Fibroblast of pulmonary artery (primary cell): ENCODE results near the gene SLC5A2.
A peak's percentile ranks its signal among the peaks of the same experiment; 100 is the strongest.
"Not testable (repeated sequence)": the region's sequence is repeated elsewhere in the genome, so short reads cannot be mapped to it uniquely, and the experiment has no call there.

Experiments
- DNase-seq: peaks from one replicate; pipeline ENCODE4 v3.0.0-alpha.2; 2010; ENCODE audit warnings: low read depth
- H3K4me3 ChIP-seq: replicated peaks from 2 replicates; pipeline ENCODE4 v1.5.1; 2011; ENCODE audit warnings: low read depth, mild to moderate bottlenecking, control low read depth, low read length, moderate library complexity
- CTCF ChIP-seq: IDR thresholded peaks from 2 replicates; pipeline ENCODE4 v1.5.1; 2011; ENCODE audit warnings: mild to moderate bottlenecking, control low read depth, low read length, inconsistent platforms; ENCODE audit errors: missing control alignments

SLC5A2 gene

DNA sequence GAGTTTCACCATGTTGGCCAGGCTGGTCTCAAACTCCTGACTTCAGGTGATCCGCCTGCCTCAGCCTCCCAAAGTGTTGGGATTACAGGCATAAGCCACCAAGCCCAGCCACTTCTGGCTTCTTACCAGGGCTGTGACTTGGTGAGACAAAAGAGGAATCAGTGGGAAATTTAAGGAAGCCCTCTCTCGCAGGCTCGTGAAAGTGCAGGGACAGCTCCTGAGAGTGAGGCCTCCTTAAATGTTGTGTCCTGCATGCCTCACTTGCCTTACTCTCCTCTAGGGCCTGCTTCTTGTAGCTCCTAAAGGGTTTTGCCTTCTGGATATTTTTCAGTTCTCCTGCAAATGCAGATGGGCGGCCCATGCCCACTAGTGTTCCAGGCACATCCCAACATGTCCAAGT is 50.0 kb downstream of the SLC5A2 start:
- no peak overlapping the region for H3K4me3 ChIP-seq
- TF ChIP-seq CTCF, result no peak

GRCh38 chr16:31535737-31536136 is 52.8 kb downstream of the SLC5A2 start:
- no peak overlapping the region for H3K4me3 ChIP-seq
- TF ChIP-seq CTCF, result no peak
- no peak for DNase-seq

More for the DNA sequence above, 50.0 kb downstream of the SLC5A2 start:
- DNase-seq, result no peak

DNA sequence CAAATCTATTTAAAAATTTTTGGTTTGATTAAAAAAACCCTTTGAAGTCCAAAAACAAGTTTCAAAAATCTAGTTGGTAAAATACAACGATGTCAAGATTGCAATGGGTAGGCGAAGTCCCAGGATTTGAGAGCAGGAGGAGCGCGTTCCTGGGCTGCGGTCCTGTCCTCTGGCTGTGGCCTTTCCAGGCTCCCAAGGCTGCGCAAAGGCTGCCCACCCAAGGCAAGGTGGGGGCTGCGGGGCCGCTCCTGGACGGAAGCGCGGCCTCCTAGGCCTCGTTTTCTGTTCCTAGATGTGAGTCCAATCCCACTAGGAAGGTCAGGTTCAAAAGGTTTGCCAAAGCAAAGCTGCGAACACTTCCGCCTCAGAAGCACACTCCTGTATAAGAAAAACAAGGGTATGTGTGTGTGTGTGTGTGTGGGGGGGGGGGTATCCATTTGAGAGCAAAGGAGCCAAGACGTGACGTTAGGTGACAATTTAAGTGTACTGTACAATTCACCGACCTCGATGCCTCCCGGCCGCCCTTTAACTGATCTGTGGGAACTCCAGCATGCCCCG is 54.0 kb downstream of the SLC5A2 start:
- no peak overlapping the region for H3K4me3 ChIP-seq
- no peak for TF ChIP-seq CTCF
- DNase-seq, result no peak

DNA sequence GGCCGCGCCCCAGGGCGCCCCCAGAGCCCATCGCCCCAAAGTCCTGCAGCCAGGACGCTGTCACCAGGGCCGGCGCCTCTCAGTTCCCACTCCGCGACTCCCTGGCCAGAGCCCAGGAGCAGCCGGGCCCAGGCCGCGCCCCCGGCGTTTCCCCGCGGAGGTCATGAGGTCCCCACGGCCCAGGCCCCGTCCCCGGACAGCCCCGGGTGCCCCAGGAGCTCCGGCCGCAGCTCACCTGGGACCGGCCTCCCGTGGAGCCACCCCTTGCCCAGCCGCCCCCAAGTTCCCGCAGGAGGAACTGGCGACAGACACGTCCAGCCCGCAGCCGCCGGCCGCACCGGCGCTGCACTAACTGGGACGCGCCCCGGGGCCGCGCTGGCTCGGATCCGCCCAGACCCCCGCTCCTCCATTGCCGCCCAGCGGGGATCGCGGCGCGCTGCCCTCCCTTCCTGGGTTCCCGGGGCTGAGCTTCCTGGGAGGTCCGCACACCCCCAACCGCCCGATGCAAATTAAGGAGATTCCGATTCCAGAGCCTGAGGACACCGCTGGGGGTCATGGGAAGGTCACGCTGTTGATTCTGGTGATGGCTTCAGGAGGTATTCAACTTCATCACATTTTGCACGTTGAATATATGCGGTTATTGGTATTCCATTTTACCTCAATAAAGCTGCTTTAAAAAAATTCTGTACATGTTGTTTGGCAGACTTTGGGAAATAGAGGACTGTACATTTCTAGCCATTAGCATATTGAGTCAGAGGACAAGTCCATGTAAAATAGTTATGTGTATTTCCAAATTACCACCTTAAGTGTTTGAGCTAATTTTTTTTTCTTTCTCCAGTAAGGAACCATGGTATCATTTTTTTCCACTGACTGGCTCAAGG is 54.7 kb downstream of the SLC5A2 start:
- TF ChIP-seq CTCF, result no peak
- no peak for DNase-seq
- peak overlapping the region; percentile 7 for H3K4me3 ChIP-seq

- H3K4me3 ChIP-seq, DNase-seq: not testable (repeated sequence)
Observed at GRCh38 chr16:31538243-31538598, 55.3 kb downstream of the SLC5A2 start.

- H3K4me3 ChIP-seq, DNase-seq: not testable (repeated sequence)
Observed at GRCh38 chr16:31539762-31540161, 56.8 kb downstream of the SLC5A2 start.
